Osteocyte (in vitro differentiated cells): ENCODE data around the gene SNX32. TPM values are rescaled to one million over a fixed set of nuclear protein-coding genes. Genes with fewer than 3 reads are reported as not detected.

Experiments used
- DNase-seq: peaks from one replicate; pipeline ENCODE4 v3.0.0; 2021; ENCODE audit warnings: mixed read lengths; ENCODE audit not compliant: unreplicated experiment; ENCODE audit errors: extremely low spot score
- H3K27ac Mint-ChIP-seq: one replicate; pipeline ENCODE4 v1.8.0; 2021; ENCODE audit warnings: mild to moderate bottlenecking, mixed read lengths; ENCODE audit not compliant: unreplicated experiment
- H3K27me3 Mint-ChIP-seq: one replicate; pipeline ENCODE4 v1.8.0; 2021; ENCODE audit warnings: mixed read lengths; ENCODE audit not compliant: unreplicated experiment
- H3K36me3 Mint-ChIP-seq: one replicate; pipeline ENCODE4 v1.8.0; 2021; ENCODE audit warnings: mixed read lengths; ENCODE audit not compliant: unreplicated experiment
- H3K4me1 Mint-ChIP-seq: one replicate; pipeline ENCODE4 v1.8.0; 2021; ENCODE audit warnings: mixed read lengths; ENCODE audit not compliant: unreplicated experiment
- H3K4me3 Mint-ChIP-seq: one replicate; pipeline ENCODE4 v1.8.0; 2021; ENCODE audit warnings: mild to moderate bottlenecking, moderate library complexity, mixed read lengths; ENCODE audit not compliant: unreplicated experiment
- H3K9me3 Mint-ChIP-seq: one replicate; pipeline ENCODE4 v1.8.0; 2021; ENCODE audit warnings: mixed read lengths; ENCODE audit not compliant: unreplicated experiment
- CTCF ChIP-seq: fragments of 200-600 bp; sonication (generic); IDR thresholded peaks from 2 replicates; pipeline ENCODE4 v1.5.0; 2021; ENCODE audit warnings: antibody characterized with exemption, mild to moderate bottlenecking, moderate library complexity
- total RNA-seq: library from RNA; stranded (reverse); gene quantifications from 2 replicates; pipeline ENCODE4 v1.2.1, GENCODE V29; 2021

SNX32 gene
- total RNA-seq, 1 donor from 2014 or later, result 4.0 TPM

- H3K36me3 Mint-ChIP-seq, result peaks cover 8% of the 10 kb centered on the region
- H3K4me1 Mint-ChIP-seq, result peaks cover 57% of the 10 kb centered on the region
- no peak overlapping the region for H3K4me3 Mint-ChIP-seq
- H3K9me3 Mint-ChIP-seq, result no peaks in the 10 kb centered on the region
- TF ChIP-seq CTCF, result no peak
- DNase-seq, result no peak
- H3K27ac Mint-ChIP-seq, result peak overlapping the region; percentile 79
- H3K27me3 Mint-ChIP-seq, result no peaks in the 10 kb centered on the region
These were observed 62.6 kb downstream of the SNX32 start for GRCh38 chr11:65896034-65896999.

GRCh38 chr11:65897020-65897471 lies 63.3 kb downstream of the SNX32 start:
- Mint-ChIP-seq H3K27me3 (no peaks in the 10 kb centered on the region), H3K9me3 (no peaks in the 10 kb centered on the region), H3K4me3 (peak overlapping the region; percentile 56), H3K27ac (peak overlapping the region; percentile 79), H3K4me1 (peaks cover 61% of the 10 kb centered on the region), H3K36me3 (peaks cover 8% of the 10 kb centered on the region)
- no peak for TF ChIP-seq CTCF
- no peak for DNase-seq

- no peak for DNase-seq
- no peaks in the 10 kb centered on the region for H3K9me3 Mint-ChIP-seq
- H3K4me1 Mint-ChIP-seq, result peaks cover 63% of the 10 kb centered on the region
- H3K27ac Mint-ChIP-seq, result peak overlapping the region; percentile 97
- H3K36me3 Mint-ChIP-seq, result peaks cover 2% of the 10 kb centered on the region
- peak overlapping the region; percentile 90 for H3K4me3 Mint-ChIP-seq
- no peak for TF ChIP-seq CTCF
- no peaks in the 10 kb centered on the region for H3K27me3 Mint-ChIP-seq
These were observed 65.0 kb downstream of the SNX32 start for GRCh38 chr11:65898656-65899355.

DNA sequence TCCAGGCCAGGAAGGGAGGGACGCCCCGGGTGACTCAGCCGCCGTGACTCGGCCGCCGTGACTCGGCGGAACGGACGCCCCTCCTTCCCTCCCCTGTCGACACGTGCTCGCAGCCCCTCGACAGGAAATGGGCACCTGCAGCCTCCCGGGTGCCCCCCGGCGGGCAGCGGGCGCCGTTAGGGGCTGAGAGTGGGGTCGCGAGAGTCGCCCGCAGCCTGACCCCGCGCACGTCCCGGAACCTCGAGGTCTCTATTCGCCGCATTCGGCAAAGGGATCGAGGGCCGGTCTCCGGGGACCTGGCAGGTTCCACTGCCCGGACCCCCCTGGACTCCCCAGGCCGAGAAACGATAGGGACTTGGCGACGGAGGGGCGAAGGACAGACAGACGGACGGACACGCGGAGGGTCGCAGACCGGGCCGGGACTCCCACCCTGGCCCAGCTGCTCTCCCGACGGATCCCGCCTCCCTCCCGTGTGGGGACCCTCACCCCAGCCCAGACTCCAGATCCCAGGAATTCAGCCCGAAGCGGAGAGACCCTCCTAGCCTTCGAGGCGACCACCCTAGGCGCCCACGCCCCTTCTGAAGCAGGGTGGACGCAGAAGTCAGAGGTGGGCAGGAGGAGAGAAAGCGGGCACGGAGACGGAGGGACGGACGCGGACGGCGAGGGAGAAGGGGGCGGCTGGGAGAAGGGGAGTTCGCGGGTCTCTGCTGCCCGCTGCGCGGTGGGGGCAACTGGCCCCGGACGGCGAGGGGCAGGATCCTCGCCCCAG lies 65.8 kb downstream of the SNX32 start:
- Mint-ChIP-seq H3K4me3 (peak overlapping the region; percentile 90), H3K9me3 (no peaks in the 10 kb centered on the region), H3K27ac (peak overlapping the region; percentile 82), H3K36me3 (peaks cover 2% of the 10 kb centered on the region), H3K4me1 (peaks cover 64% of the 10 kb centered on the region), H3K27me3 (no peaks in the 10 kb centered on the region)
- no peak for TF ChIP-seq CTCF
- DNase-seq, result peak; percentile 91
